HepG2 (cell line): ENCODE results near the gene IWS1. TPM values are rescaled to one million over a fixed set of nuclear protein-coding genes. Genes with fewer than 3 reads are reported as not detected.

Experiments
- AGO2 ChIP-seq: fragments of 200-400 bp; formaldehyde crosslinking; optimal IDR thresholded peaks from 2 replicates; pipeline ENCODE3; 2017; ENCODE audit warnings: mild to moderate bottlenecking, low read depth, low read length, moderate library complexity
- FOXM1 ChIP-seq: sonication (generic); formaldehyde crosslinking; IDR thresholded peaks from 2 replicates; pipeline ENCODE4 v1.5.0; 2020; ENCODE audit warnings: missing genetic modification reagents
- SP140L ChIP-seq: sonication (generic); formaldehyde crosslinking; IDR thresholded peaks from 2 replicates; pipeline ENCODE4 v1.4.0; 2020; ENCODE audit warnings: missing genetic modification reagents, borderline replicate concordance
- ZNF607 ChIP-seq: sonication (generic); formaldehyde crosslinking; IDR thresholded peaks from 2 replicates; pipeline ENCODE4 v1.5.1; 2020; ENCODE audit warnings: missing genetic modification reagents, mild to moderate bottlenecking, borderline replicate concordance
- ZNF720 ChIP-seq: sonication (generic); formaldehyde crosslinking; IDR thresholded peaks from 2 replicates; pipeline ENCODE4 v1.4.0; 2020; ENCODE audit warnings: missing genetic modification reagents
- polyA plus RNA-seq, 8 experiments: library from polyadenylated mRNA; depleted of rRNA in 3 of 8; stranded (reverse) in 7 of 8; unstranded in 1 of 8; fragments of >200 nt; fragmentation: Illumina TruSeq in 4 of 8; extraction: Trizol in 4 of 8; gene quantifications; 2 replicates each; pipeline versions ENCODE4 v1.2.1 to v1.2.3, GENCODE V29; 2011 to 2016; ENCODE audit warnings: low read depth in 4 of 8, missing spikeins in 1 of 8, mixed read lengths in 1 of 8; ENCODE audit not compliant: insufficient read depth in 1 of 8
- total RNA-seq, 5 experiments: library from RNA; depleted of rRNA; stranded (reverse); fragments of >200 nt; fragmentation: Illumina TruSeq; extraction: Trizol; gene quantifications; 2 replicates each; pipeline ENCODE4 v1.2.3, GENCODE V29; 2016; ENCODE audit warnings: low read depth in 1 of 5
- TF ChIP-seq, protein P1 (sequence below): sonication (generic); formaldehyde crosslinking; IDR thresholded peaks from 2 replicates; pipeline ENCODE4 v1.5.1; 2020; ENCODE audit warnings: mild to moderate bottlenecking, missing genetic modification reagents, moderate library complexity
- TF ChIP-seq, protein P2 (sequence below): sonication (generic); formaldehyde crosslinking; IDR thresholded peaks from 2 replicates; pipeline ENCODE4 v1.4.0; 2020; ENCODE audit warnings: missing genetic modification reagents
- TF ChIP-seq, protein P3 (sequence below): sonication (generic); formaldehyde crosslinking; IDR thresholded peaks from 2 replicates; pipeline ENCODE4 v1.5.0; 2020; ENCODE audit warnings: missing genetic modification reagents, mild to moderate bottlenecking, borderline replicate concordance

The IWS1 gene
- total and polyA plus RNA-seq, 2 of the 13 experiments (the other 11 are each of a cell fraction or from before 2014, with no cell fraction given), result 28.9 to 62.3 TPM

DNA sequence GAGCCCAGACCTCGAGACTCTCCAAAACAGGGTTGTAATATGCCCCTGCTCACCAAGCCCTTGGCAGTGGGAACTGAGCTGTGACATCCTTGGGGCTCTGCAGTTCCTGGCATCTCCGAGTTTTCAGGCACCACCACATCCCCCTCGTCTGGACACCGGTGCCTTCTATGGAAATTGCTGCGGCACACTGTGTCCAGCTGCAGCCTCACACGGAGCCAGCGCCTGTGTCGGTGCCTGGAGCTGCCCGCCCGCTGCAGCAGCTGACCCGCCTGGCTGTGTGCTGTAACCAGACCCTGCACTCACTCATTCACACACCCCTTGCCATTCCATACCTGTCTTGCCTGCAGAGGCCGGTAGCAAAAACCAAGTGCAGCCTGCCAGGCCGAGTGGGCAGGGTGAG lies 11.8 kb downstream of the IWS1 start (continued):
- TF ChIP-seq, protein P1, sequence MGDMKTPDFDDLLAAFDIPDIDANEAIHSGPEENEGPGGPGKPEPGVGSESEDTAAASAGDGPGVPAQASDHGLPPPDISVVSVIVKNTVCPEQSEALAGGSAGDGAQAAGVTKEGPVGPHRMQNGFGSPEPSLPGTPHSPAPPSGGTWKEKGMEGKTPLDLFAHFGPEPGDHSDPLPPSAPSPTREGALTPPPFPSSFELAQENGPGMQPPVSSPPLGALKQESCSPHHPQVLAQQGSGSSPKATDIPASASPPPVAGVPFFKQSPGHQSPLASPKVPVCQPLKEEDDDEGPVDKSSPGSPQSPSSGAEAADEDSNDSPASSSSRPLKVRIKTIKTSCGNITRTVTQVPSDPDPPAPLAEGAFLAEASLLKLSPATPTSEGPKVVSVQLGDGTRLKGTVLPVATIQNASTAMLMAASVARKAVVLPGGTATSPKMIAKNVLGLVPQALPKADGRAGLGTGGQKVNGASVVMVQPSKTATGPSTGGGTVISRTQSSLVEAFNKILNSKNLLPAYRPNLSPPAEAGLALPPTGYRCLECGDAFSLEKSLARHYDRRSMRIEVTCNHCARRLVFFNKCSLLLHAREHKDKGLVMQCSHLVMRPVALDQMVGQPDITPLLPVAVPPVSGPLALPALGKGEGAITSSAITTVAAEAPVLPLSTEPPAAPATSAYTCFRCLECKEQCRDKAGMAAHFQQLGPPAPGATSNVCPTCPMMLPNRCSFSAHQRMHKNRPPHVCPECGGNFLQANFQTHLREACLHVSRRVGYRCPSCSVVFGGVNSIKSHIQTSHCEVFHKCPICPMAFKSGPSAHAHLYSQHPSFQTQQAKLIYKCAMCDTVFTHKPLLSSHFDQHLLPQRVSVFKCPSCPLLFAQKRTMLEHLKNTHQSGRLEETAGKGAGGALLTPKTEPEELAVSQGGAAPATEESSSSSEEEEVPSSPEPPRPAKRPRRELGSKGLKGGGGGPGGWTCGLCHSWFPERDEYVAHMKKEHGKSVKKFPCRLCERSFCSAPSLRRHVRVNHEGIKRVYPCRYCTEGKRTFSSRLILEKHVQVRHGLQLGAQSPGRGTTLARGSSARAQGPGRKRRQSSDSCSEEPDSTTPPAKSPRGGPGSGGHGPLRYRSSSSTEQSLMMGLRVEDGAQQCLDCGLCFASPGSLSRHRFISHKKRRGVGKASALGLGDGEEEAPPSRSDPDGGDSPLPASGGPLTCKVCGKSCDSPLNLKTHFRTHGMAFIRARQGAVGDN (CRISPR knock-in tag), result peak; percentile 35
- TF ChIP-seq, protein P2, sequence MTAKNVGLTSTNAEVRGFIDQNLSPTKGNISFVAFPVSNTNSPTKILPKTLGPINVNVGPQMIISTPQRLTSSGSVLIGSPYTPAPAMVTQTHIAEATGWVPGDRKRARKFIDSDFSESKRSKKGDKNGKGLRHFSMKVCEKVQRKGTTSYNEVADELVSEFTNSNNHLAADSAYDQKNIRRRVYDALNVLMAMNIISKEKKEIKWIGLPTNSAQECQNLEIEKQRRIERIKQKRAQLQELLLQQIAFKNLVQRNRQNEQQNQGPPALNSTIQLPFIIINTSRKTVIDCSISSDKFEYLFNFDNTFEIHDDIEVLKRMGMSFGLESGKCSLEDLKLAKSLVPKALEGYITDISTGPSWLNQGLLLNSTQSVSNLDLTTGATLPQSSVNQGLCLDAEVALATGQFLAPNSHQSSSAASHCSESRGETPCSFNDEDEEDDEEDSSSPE, result no peak
- TF ChIP-seq AGO2, result peak; percentile 55
- TF ChIP-seq SP140L (CRISPR knock-in tag), result no peak
- no peak for TF ChIP-seq ZNF720 (CRISPR knock-in tag)
- TF ChIP-seq ZNF607, result no peak
- TF ChIP-seq FOXM1 (CRISPR knock-in tag), result no peak
- TF ChIP-seq, protein P3, sequence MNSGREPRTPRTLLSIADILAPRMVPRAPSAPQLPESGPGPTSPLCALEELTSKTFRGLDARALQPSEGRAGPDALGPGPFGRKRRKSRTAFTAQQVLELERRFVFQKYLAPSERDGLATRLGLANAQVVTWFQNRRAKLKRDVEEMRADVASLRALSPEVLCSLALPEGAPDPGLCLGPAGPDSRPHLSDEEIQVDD (CRISPR knock-in tag), result no peak
